ENCODE data around the gene MANSC1. TPM values are rescaled to one million over a fixed set of nuclear protein-coding genes. Genes with fewer than 3 reads are reported as not detected.

Gene MANSC1
- total RNA-seq, 1 donor from 2014 or later = 72.1 TPM

DNA sequence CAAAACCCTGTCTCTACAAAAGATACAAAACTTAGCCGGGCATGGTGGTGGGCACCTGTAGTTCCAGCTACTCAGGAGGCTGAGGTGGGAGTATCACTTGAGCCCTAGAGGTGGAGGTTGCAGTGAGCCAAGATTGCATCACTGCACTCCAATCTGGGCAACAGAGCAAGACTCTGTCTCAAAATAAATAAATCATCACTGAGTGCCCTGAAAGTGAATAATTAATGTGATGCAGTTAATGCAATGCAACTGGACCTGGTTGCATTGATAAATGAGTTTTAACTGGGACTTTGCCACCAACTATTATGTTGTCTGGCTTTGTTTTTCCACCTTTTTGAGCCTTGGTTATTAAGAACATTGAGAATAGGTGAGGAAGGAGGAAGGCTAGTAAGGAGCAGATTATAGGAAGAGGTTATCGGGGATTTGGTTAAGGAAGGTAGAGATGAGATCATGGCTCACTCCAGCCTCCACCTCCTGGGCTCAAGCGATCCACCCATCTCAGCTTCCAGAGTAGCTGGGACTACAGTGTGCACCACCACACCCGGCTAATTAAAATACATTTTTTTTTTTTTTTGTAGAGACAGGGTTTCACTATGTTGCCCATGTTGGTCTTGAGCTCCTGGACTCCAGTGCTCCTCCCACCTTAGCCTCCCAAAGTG is 14.9 kb upstream of the MANSC1 start:
- TF ChIP-seq, protein P1, sequence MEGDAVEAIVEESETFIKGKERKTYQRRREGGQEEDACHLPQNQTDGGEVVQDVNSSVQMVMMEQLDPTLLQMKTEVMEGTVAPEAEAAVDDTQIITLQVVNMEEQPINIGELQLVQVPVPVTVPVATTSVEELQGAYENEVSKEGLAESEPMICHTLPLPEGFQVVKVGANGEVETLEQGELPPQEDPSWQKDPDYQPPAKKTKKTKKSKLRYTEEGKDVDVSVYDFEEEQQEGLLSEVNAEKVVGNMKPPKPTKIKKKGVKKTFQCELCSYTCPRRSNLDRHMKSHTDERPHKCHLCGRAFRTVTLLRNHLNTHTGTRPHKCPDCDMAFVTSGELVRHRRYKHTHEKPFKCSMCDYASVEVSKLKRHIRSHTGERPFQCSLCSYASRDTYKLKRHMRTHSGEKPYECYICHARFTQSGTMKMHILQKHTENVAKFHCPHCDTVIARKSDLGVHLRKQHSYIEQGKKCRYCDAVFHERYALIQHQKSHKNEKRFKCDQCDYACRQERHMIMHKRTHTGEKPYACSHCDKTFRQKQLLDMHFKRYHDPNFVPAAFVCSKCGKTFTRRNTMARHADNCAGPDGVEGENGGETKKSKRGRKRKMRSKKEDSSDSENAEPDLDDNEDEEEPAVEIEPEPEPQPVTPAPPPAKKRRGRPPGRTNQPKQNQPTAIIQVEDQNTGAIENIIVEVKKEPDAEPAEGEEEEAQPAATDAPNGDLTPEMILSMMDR (IDR thresholded peaks at IDR 0.05) = no peak
- intact Hi-C loops (cut with DNase I) = no loop called here
- Histone ChIP-seq H3K4me1 (peaks cover 0 to 5% of the 10 kb centered on the region in 2 donors), H3K9me3 (no peaks in the 10 kb centered on the region), H3K4me3 (no peak overlapping the region), H3K27ac (peak overlapping the region in 1 of 2 donors; percentile 15), H3K36me3 (peaks cover 5 to 8% of the 10 kb centered on the region in 2 donors), H3K27me3 (no peaks in the 10 kb centered on the region)
- DNase-seq (ENCODE audit: low spot score in 2 of 2) = no peak

DNA sequence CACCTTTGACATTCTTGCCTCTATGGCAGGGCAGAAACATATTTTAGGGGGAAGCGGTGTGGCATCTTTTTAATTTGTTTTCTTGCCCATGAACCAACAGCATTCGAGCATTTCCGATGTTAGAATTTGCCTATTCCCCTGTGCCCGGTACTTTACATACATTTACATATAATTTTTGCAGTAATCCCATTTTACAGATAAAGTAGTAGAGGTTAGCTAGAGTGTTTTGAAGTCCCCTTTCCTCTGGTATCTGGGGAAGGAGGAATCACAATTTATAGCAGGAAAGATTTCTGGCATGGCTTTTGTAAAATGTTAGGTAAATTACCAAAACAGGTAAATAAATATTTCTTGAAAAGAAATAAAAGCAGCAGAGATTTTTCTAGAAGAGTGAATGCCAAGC is 8.5 kb upstream of the MANSC1 start:
- Histone ChIP-seq H3K36me3 (peaks cover 5 to 8% of the 10 kb centered on the region in 2 donors), H3K4me1 (peaks cover 0 to 14% of the 10 kb centered on the region in 2 donors), H3K27me3 (no peaks in the 10 kb centered on the region), H3K9me3 (no peaks in the 10 kb centered on the region), H3K4me3 (peak overlapping the region; percentile 74 to 82), H3K27ac (peak overlapping the region; percentile 91 to 98)
- no peak for DNase-seq (ENCODE audit: low spot score in 2 of 2)
- intact Hi-C loops (cut with DNase I) = loop anchor here (10.0 kb wide), 1 partner anchor 784 kb away; no protein-coding TSS in a partner anchor
- TF ChIP-seq, protein P1 (IDR thresholded peaks at IDR 0.05) = no peak

DNA sequence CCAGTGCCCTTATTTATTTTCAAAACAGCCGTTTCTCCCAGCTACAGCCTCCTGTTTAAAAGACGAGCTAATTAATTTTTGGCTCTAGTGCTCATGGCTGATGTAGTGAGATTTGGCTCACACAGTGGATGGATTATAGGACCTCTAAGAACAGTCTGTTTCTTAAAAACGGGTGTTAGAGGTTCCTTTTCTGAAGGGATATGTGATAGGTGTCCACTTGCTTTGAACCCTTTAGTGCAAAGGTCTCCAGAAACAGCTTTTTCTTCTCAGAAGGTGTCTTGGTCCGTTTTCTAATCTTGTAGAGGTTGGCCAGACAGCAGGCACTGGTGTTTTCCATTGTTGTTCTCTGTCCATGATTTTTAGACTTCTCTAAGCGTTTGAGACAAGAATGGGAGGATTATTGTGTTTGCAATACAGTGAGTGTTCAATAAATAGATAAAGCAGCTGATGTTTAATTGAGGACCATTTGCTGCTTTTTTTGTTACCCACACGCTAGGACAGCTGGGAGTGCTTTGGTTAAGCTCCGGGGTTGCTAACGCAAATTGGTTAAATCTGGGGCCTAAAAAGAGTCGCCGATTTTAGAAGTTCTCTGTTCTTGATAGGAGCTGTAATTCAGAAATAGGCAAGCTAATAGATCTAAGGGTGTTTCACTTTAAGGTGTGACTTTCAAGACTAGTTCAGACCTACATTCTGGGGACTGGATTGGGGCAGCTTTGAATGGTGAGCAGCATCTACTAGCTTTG is 7.8 kb upstream of the MANSC1 start:
- Histone ChIP-seq H3K27ac (peak overlapping the region; percentile 91 to 98), H3K4me1 (peaks cover 0 to 14% of the 10 kb centered on the region in 2 donors), H3K36me3 (peaks cover 3 to 4% of the 10 kb centered on the region in 2 donors), H3K9me3 (no peaks in the 10 kb centered on the region), H3K27me3 (no peaks in the 10 kb centered on the region), H3K4me3 (peak overlapping the region; percentile 74 to 82)
- TF ChIP-seq, protein P1 (IDR thresholded peaks at IDR 0.05) = no peak
- DNase-seq (ENCODE audit: low spot score in 2 of 2) = no peak
- intact Hi-C loops (cut with DNase I) = loop anchor here (1.0 to 10.0 kb wide), 3 partner anchors 19 to 783 kb away; partner anchors contain the start of gene LRP6

DNA sequence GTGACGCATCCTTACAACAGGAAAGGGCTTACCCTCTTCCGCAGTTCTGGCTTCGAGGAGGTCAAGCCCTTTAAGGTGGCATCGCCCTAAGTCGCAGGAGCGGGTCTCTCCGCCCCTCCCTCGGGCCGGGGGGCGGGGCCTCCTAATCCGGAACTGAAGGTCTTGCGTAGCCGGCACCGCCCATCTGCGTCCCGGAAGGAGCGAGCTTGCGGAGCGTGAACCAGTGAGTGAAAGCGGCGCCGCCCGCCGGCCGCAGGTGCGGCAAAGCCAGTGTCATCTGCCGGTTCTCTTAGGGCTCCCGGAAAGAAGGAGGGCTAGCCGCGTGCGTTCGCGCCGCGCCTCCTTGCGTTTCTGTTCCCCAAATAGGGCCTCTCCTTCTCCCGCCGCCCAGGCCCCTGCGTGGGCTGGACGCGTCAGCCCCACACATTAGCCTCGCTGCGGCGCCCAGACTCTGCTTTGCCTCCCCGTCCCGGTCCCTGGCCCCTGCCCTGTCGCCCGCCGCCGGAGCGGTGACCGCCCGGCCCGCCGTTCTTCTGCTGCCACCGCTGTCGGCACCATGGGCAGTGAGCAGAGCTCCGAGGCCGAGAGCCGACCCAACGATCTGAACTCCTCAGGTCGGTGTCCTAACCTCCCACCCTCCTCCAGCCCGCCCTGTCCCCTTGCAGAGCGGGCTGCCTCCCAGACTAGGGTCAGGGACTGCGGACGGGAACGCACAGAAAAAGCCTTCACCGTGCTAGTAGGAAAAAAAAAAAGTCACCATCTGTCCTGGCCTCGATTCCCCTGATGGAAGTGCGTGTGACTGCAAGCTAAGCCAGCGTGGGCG is 7.1 kb upstream of the MANSC1 start, which contains the start of gene BORCS5:
Gene BORCS5, plus strand, starts transcription at position 183 of the 823 bp plus-strand sequence. Its CDS starts 374 bp downstream, at position 557.
- H3K27ac ChIP-seq = peak within 1 kb of the TSS; percentile 91 to 98
- H3K27me3 ChIP-seq = no peaks in the 10 kb centered on the region
- DNase-seq (ENCODE audit: low spot score in 2 of 2) = peak; percentile 92 to 99
- H3K36me3 ChIP-seq = no peaks in the 10 kb centered on the region
- peak within 1 kb of the TSS; percentile 74 to 82 for H3K4me3 ChIP-seq
- peaks cover 0 to 14% of the 10 kb centered on the region in 2 donors for H3K4me1 ChIP-seq
- TF ChIP-seq, protein P1 (IDR thresholded peaks at IDR 0.05) = peak in 2 of 3 experiments; percentile 21 to 24
- no peaks in the 10 kb centered on the region for H3K9me3 ChIP-seq
- intact Hi-C loops (cut with DNase I) = loop anchor here (1.0 to 10.0 kb wide), 3 partner anchors 18 to 782 kb away; partner anchors contain the start of gene LRP6

DNA sequence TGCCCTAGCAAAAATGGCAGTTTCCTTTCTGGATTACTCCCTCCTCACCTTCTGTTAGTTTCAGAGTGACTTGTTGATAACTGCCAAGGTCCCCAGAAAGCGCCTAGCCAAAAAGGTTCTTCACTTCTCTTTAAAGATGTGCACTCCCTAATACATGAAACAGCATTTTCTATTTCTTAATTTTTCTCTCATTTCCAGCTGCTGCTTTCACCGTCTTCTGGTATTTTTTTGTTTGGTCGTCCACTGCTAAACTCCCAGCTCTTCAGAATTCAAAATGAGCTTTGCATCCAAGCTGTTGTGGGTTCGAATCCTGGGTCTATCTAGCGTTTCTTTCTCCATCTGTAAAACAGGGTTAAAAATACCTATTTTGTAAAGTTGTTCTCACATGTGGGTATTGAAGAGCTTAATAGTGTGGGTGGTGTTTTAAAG is 6.4 kb upstream of the MANSC1 start:
- Histone ChIP-seq H3K9me3 (no peaks in the 10 kb centered on the region), H3K36me3 (no peaks in the 10 kb centered on the region), H3K4me1 (peaks cover 0 to 14% of the 10 kb centered on the region in 2 donors), H3K27ac (peak overlapping the region; percentile 91 to 98), H3K27me3 (no peaks in the 10 kb centered on the region), H3K4me3 (peak overlapping the region; percentile 74 to 82)
- intact Hi-C loops (cut with DNase I) = loop anchor here (2.0 to 10.0 kb wide), 2 partner anchors 18 to 782 kb away; no protein-coding TSS in a partner anchor
- DNase-seq (ENCODE audit: low spot score in 2 of 2) = no peak
- TF ChIP-seq, protein P1 (IDR thresholded peaks at IDR 0.05) = no peak
